Left cardiac atrium (tissue), 4 donors: ENCODE results near the gene FCRL6. TPM values are rescaled to one million over a fixed set of nuclear protein-coding genes. Genes with fewer than 3 reads are reported as not detected.

Experiments
- ATAC-seq, 2 donors: fragments of 200-7000 bp; cut with Tn5 transposase; one replicate each; pipeline ENCODE4 v1.9.1; 2020; ENCODE audit warnings: mild to moderate bottlenecking in 2 of 2, moderate library complexity in 2 of 2
- DNase-seq: peaks from one replicate; pipeline ENCODE4 v3.0.0-alpha.2; 2020
- intact Hi-C, 2 donors: fragments of 100-400 bp; cut with DNase I; formaldehyde crosslinking; loops; one replicate each; pipeline versions ENCODE4 v1.14.1 to v1.15.1; 2022 to 2023
- long read RNA-seq: library from polyadenylated mRNA; unstranded; transcript quantifications from one replicate; pipeline ENCODE4 v2.0.0, GENCODE V29; 2021
- total RNA-seq, 2 donors: library from RNA; stranded (reverse); fragmentation: NEBNext Ultra II Directional; extraction: Animal tissue kit (Norgen Biotek cat#: 25700); gene quantifications; one replicate each; pipeline ENCODE4 v1.2.1, GENCODE V29; 2021
- donor health status: DM: no; HTN: yes; CAD: no.
- donor health status: DM: no; HTN: yes; CAD: no; lungs with severe emphysema.
- donor health status: DM: yes; HTN: yes; CAD: no.
- donor health status: Dilated cardiomyopathy.

Gene FCRL6
- total RNA-seq, result 1 to 10 TPM in 1 of 2 donors, under 1 TPM in 1; 0.21 to 1.1 TPM
- long read RNA-seq, result 0 reads

DNA sequence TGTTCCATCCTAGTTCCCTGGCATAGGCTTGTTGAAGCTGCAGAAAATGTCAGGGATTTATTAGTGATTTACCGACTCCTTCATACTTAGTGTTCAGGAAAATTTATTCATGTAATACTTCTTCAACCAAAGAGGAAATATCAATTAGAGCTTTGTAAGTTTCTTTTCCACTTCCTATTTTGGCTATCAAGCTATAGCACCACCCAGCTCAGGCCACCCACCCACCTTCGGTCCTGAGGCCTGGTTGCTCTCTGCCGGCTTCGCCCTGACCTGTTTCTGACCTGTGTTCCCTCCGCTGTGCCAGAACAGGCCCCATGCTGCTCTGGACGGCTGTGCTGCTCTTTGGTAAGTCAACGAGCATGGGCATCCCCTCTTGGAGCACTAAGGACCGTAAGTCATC is at the start of gene FCRL6:
FCRL6 (plus strand) TSS at position 250 of the 400 bp plus-strand sequence; CDS start at position 315, 65 bp downstream.
- ATAC-seq (no peak), DNase-seq (no peak)
- intact Hi-C loops, result loop anchor here in 1 of 2 donors (5.0 kb wide), 1 partner anchor 90 kb away; no protein-coding TSS in a partner anchor

DNA sequence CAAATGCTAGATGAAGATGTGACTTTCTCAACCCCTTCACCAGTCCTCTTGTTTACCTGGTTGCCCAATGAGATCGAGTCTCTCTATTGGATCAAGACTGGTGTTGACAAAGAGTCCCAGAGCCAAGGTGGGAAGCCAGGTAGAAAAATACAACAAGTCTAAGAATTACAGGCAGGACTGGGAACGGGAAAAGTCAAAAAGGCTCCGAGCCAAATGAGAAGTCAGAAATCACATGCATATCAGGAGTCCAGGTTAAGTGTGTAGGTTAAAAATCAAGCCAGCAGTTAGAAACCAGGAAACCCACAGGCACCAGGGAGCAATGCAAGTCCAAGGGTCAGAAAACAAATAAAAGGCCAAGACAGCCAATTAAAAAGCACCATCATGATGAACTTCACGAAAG is 48.8 kb upstream of the FCRL6 start:
- DNase-seq (no peak), ATAC-seq (no peak)
- intact Hi-C loops, result no loop called here

DNA sequence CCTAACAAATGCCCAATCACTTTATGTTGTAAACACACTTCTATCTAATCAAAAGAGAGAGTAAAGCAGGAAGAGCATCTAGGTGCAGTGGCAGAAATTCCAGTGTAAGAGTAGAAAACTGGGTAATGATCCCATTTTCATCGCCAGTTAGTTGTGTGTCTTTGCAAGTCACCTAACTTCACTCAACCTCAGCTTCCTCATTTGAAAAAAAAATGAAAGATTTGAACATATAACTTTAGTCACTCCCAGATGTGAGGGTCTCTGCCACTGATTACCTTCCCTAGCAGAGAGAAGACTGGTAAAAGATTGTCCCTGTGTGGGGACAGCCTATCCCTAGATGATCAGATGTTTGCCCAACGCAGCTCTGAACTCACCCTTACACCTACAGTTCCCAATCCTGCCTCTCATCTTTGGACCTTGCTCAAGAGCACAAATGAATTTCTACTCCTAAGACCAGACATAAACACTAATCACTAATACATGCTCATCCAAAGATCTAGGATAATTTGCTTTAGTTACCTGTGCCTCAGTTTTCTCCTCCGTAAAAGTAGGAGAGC is 46.6 kb upstream of the FCRL6 start:
- DNase-seq, result no peak
- intact Hi-C loops, result no loop called here
- no peak for ATAC-seq

GRCh38 chr1:159756397-159756796 is 45.8 kb upstream of the FCRL6 start:
- ATAC-seq, result peak; percentile 54 to 66
- intact Hi-C loops, result no loop called here

GRCh38 chr1:159763686-159764085 is 38.5 kb upstream of the FCRL6 start:
- intact Hi-C loops, result no loop called here
- no peak for DNase-seq
- ATAC-seq, result no peak

More at GRCh38 chr1:159756397-159756796, 45.8 kb upstream of the FCRL6 start:
- no peak for DNase-seq

GRCh38 chr1:159765806-159766205 is 36.4 kb upstream of the FCRL6 start:
- DNase-seq (no peak), ATAC-seq (no peak)
- intact Hi-C loops, result no loop called here

DNA sequence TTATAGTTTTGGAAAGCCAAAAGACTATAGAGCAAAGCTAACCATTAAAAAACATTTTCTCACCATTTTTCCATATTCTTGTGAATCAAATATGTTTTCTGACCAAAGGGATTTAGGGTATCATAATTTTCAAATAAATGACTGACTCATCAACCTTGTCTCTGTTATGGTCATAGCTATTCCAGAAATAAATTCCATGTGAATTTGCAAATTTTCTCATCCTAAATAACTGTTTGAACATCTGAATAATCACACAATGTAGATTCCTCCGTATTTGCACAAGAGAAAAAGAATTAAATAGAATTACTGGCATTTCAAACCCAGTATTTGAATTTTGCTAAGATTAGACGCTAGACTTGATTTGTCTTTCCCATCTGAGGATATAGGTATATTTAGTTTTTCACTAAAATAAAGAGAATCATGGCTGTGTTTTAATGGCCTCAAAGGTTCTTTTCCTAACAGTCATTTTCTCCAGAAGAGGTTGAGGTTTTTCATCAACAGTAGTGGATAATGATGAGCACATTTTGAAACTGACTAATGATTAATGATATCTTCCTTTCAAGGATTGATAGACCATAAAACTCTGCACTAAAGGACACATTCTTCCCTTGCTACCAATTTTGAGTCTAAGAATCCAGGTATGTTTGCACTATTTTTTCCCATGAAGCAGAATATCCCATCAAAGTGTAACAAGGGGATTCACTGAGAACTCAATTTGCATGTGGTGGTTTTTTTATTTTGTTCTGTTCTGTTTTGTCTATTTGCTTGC is 30.8 kb upstream of the FCRL6 start:
- intact Hi-C loops, result no loop called here
- DNase-seq (no peak), ATAC-seq (no peak)

GRCh38 chr1:159774465-159774864 is 27.7 kb upstream of the FCRL6 start:
- DNase-seq (no peak), ATAC-seq (peak in 1 of 2 donors; percentile 23)
- intact Hi-C loops, result no loop called here

GRCh38 chr1:159775716-159776115 is 26.4 kb upstream of the FCRL6 start:
- ATAC-seq (no peak), DNase-seq (no peak)
- intact Hi-C loops, result no loop called here

DNA sequence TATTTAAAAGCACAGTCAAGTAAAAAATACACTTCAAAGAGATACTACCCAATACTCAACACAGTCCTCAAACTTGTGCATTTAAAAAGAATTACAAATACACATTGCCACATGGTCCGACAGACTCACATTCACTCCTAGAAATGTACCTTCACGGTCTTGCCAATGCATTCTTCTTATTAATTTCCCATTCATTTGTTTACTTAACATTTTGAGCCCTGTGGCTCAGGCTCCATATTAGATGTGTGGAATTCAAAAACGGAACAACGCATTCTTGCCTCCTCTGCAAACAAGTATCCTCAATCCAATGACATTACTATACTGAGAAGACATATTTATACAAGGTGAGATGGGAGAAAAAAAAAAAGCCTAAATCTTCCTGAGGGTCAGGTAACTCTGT is 23.9 kb upstream of the FCRL6 start:
- ATAC-seq (no peak), DNase-seq (no peak)
- intact Hi-C loops, result no loop called here

- ATAC-seq (no peak), DNase-seq (peak; percentile 38)
- intact Hi-C loops, result no loop called here
These were observed 22.7 kb upstream of the FCRL6 start for GRCh38 chr1:159779403-159779851.

GRCh38 chr1:159780583-159781582 is 21.3 kb upstream of the FCRL6 start, which contains the start of gene DUSP23:
Gene DUSP23 (plus strand): TSS chr1:159780962. CDS start chr1:159781101, 139 bp downstream.
- ATAC-seq (peak; percentile 98 to 99), DNase-seq (peak; percentile 98)
- intact Hi-C loops, result loop anchor here in 1 of 2 donors (5.0 to 10.0 kb wide), 3 partner anchors 71 to 566 kb away; no protein-coding TSS in a partner anchor

DNA sequence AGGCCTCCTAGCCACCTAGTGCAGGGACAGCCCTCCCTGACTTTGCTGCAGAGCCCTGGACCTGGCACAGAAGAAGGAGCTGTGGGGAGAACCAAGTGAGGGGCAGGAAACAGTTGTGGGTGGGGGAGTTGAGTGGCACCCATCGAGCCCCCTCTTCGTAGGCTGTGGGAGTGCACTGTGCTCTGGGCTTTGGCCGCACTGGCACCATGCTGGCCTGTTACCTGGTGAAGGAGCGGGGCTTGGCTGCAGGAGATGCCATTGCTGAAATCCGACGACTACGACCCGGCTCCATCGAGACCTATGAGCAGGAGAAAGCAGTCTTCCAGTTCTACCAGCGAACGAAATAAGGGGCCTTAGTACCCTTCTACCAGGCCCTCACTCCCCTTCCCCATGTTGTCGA is 20.2 kb upstream of the FCRL6 start:
- no peak for ATAC-seq
- DNase-seq, result no peak
- intact Hi-C loops, result loop anchor here in 1 of 2 donors (5.0 to 10.0 kb wide), 3 partner anchors 70 to 567 kb away; no protein-coding TSS in a partner anchor

DNA sequence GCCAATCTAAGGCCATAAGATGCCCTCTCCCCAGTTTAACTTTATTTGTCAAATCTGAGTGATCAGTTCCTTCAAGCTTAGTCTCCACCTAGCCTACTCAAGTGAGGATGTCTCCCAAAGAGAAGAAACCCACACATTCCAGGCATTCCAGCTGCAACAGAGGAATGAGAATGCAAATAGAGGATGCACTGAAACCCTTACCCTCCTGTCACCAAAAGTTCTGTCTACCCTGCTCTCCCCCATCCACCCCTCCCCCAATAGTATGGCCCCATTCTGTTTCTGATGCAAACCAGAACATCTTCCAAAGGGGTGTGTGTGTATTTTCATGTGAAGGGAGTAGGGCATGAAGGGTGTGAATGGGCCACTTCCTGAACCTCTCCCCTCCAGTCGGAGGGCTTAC is 18.4 kb upstream of the FCRL6 start:
- DNase-seq, result no peak
- ATAC-seq, result no peak
- intact Hi-C loops, result loop anchor here in 1 of 2 donors (5.0 to 10.0 kb wide), 3 partner anchors 69 to 569 kb away; no protein-coding TSS in a partner anchor

DNA sequence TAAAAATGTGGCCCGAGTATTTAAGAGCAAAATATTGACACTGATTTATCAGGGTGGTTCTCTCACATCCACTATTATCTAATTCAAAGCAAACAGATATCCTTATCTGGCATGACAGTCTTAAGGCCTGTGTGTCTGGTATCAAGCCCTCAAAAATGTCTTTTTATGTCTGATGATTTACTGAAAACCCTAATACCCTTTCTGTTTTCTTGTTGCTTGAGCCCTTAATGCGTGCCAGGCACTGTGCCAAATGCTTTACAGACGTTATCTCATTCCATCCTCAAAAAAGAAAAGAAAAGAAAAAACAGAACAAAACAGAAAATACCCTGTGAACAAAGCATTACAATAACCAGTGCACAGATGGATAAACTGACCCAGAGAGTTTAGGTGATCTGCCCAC is 15.7 kb upstream of the FCRL6 start:
- intact Hi-C loops, result loop anchor here in 1 of 2 donors (10.0 kb wide), 1 partner anchor 572 kb away; no protein-coding TSS in a partner anchor
- ATAC-seq, result no peak
- DNase-seq, result no peak

DNA sequence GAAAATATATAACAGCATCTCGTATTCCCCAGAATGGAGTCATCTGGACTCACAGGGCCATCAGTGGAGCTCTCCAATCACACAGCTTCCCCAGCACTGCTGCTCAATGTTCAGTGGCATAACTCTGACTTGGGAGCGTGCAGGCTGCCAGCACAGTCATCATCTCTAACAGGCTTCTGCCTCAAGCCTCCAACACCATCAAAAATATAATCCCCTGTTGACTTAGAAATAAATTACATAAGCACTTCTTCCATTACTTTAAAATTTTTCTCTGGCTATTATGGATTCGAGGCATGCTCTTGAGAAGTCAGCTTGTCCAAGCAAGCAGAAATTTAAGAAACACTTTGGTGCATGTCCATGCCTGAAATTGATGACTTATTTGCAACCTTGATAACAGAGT is 15.2 kb upstream of the FCRL6 start:
- intact Hi-C loops, result loop anchor here in 1 of 2 donors (10.0 kb wide), 1 partner anchor 572 kb away; no protein-coding TSS in a partner anchor
- DNase-seq (no peak), ATAC-seq (peak in 1 of 2 donors; percentile 26)

DNA sequence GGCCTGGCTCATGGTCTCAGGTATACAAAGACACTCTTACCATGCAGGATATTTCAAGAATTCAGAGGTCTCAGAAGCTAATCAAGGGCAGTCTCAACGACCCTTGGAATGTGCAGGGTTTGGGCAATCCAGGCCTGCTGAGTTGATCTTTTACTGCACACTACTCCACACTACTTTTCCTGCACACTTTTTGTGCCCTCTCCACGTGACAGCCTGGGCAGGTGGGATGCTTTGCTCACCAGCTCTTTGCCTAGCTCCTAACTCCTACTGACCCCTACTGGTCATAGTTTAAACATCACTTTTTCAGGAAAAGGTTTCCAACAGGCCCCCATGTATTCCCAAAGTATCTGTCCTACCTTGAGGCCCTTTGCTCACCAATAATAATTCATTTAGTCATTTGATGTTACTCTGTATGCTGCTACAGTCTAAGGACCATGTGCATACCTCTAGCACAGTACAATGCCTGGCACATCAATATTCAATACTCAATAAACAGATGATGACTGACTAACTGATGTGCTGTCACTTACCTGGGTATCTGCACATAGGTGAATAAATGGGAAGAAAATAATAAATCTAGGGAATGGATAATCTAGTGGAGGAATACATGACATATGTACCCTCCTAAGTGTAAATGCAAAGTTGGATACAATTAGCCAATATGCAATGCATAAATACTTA is 11.8 kb upstream of the FCRL6 start:
- DNase-seq, result no peak
- ATAC-seq, result no peak
- intact Hi-C loops, result no loop called here

GRCh38 chr1:159791031-159791430 is 11.1 kb upstream of the FCRL6 start:
- intact Hi-C loops, result no loop called here
- no peak for DNase-seq

More at GRCh38 chr1:159791031-159791430, 11.1 kb upstream of the FCRL6 start:
- no peak for ATAC-seq
